GM21528 (cell line): Measurements from ENCODE around the gene MAP3K4.

Experiments used
- ATAC-seq: cut with Tn5 transposase; IDR thresholded peaks from one replicate; pipeline ENCODE4 v1.9.1; 2021; ENCODE audit warnings: mild to moderate bottlenecking, moderate library complexity; ENCODE audit not compliant: unreplicated experiment, low FRiP score

Gene MAP3K4

DNA sequence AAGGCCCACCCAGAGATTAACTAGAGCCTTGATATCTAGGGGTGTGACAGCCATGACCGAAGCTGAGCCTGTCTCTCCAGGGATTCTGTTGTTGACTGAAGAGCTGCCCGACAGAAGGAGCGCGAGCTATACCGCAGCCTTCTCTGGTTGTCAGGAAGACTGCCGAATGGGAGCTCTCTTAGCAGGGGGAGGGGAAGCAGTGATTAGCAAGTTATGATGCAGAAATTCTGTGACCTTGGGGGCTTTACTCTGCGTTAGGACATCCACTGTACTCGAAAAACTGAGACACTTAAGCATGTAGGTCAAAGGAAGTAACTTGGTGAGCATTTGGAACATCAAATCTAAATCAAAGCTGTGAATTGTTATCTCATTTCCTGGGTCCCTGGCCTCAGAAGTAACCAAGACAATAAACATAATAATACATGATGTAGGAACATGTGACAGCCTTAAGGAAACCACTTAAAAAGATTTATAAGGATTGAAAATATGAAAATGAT, 84.7 kb downstream of the MAP3K4 start:
- ATAC-seq = no peak

DNA sequence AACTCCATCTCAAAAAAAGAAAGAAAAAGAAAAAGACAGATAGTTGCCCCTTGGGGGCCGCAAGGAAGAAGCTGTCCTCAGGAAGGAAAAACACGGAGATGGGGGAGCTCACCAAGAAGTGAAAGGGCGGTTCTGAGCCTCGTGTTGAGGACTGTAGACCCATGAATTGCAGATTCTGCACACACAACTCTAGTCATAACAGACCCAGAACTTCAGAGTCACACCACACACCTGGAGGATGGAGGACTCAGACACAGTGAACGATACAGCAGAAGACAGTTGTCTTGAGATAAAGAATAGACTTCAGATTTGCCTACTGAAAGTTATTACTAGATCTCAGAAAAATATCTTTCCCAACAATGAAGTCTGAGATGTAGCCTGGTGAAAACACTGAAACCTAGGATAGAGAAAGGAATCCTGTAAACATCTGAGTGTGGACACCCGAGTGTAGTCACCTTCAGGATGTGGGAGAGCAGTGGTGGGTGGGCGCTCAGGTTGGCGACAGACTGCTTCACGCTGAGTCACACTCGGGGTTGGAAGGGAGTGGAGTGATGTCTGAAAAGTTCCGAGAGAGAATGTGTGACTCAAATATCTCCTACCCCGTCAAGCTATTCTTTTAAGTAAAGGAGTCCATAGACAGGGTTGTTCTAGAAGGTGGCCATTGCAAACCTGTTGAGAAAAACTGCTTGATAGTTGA, 88.1 kb downstream of the MAP3K4 start:
- ATAC-seq = no peak

DNA sequence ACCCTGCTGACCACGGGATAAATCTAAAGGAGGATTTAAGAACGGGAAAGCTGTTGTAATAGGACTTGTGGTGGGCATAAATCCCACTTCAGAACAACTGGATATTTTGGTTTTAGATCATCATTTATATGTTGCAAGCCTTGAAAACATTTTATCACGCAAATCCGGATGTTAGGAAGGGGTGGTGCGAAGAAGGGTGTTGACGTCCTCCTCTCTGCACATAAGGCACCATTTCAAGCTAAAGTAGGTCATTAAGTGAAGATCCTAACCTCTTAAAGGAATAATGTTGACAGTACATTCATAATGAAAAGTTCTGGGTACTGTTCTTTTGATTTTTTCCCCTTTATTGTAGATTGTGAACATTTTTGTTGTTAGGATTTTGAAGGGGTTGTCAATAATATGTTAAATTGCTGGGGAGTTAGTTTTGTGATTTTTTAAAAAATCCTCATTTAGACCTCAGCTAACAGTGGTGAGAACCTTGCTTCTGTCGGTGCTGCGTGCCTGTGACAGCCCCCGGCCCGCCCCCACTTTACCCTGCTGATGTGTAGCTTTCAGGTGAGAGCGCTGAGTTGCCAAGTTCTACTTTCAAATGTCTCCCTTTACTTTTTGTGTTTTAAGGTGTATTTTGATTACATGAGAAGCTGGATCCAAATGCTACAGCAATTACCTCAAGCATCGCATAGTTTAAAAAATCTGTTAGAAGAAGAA, 88.8 kb downstream of the MAP3K4 start:
- no peak for ATAC-seq

DNA sequence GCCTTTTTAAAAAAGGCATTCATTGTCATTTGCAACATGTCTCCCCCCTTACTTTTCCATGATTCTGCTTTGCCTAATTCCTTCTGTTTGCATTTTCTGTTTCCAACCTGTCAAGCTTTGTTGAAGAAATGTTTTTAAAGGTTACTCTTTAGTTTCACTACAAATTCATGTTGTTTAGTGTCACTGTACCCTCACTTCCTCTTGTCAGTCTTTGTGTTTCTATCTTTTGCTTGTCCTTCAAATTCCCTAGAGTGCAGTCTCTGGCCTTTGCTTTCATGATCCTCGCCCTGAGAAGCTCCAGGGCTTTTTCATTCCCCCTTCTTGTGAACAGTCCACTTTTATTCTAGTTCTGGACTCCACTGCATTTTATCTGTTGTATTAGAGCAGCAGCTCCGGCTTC, 90.6 kb downstream of the MAP3K4 start:
- ATAC-seq = no peak

DNA sequence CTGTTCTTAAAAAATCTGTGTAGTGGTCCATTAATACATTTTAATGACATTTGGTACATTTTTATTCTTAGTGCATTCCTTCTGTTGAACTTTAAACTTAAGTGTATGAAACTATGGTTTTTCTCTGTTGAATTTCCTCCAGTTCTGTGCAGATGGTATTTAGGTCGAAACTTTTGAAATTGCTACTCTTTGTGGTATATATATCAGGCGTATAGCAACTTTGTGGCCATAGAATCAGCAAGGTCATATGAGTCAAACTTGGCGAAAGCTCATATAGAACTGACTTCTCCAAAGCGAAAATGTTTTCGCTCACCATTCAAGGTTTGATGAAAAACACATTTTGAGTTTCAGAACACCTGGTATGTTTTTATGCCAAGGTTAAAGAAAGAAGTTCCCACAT, 93.7 kb downstream of the MAP3K4 start:
- no peak for ATAC-seq

DNA sequence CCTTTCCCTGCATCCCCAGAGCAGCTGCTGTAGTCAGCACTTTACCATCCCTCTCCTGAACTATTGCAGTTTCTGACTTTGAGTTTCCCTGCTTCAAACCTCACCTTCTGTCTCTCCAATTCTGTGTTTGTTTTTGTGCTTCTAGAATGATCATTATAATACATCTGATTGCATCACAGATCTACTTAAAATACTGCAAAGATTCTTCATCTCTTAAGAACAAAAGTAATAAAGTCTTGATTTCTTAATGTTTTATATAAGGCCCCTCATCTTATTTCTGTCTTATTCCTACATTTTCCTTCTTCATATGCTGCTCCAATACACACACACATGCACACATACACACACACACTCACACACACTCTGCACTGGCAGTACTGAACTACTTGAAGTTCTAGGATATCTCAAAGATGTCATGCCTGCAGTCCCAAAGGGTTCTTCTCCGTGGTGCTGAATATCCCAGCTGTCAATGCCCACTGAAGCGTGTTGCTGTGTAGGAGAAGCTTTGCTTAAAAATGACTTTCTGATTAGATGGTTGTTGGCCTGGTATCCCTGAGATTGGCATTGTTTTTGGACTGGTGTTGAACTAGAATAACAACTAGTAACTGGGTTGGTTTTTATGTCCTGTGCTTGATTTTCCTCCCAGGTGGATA, 97.2 kb downstream of the MAP3K4 start:
- ATAC-seq = no peak

DNA sequence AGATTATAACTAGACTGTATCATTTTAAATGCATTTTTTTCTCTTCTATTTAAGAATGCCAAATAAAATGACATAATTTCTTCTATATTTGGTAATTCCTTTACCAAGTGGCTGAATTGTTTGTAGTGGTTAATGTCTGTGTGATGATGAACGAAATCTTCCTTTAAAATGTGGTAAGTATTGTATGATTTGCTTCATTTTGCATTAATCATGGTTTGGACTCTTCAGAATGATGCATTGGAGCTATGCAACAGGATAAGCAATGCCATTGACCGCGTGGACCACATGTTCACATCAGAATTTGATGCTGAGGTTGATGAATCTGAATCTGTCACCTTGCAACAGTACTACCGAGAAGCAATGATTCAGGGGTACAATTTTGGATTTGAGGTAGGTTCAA, 99.6 kb downstream of the MAP3K4 start:
- ATAC-seq = no peak

DNA sequence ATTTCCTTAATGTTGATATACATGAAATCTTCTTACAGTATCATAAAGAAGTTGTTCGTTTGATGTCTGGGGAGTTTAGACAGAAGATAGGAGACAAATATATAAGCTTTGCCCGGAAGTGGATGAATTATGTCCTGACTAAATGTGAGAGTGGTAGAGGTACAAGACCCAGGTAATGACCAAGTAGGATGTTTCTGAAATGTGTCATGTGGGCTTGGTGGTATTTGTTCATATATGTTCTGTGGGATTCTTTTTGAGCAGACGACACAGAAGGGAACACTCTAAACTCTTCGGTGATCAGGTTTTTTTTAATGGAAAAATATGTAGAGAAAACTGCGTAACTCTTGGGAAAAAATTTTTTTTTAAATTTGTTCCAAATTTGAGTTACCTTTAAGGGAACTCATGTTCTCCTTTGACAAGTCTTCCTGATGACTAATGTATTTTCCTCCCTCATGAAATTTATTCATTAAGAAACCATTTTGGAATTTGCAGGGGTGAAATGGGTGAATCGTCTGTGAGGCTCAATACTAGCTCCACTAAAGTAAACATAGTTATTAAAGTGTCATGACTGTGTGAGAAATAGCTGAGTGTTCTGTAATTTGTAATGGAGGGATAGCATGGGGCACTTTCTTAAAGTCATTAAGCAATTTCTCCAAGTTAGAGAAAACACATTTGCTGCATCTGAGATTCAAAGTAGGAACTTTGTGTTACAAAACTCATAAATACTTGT, 100.6 kb downstream of the MAP3K4 start:
- no peak for ATAC-seq

DNA sequence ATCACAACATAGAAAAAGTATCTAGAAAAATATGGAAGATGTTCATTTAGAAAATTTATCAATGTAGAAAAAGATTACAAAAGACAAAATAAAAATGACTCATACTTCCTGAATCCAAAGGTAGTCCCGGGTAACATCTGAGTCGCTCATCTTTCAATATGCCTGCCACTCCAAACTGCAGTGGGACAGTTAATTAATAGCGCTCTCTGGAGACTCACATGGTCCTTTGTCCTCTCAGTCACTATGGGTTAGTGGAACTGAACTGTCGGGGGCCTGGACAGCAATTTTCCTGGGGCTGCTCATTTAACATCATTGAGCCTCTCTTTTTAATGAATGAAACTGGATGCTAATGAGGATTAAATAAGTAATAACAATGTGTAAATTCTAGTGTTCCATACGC, 103.4 kb downstream of the MAP3K4 start:
- ATAC-seq = no peak

DNA sequence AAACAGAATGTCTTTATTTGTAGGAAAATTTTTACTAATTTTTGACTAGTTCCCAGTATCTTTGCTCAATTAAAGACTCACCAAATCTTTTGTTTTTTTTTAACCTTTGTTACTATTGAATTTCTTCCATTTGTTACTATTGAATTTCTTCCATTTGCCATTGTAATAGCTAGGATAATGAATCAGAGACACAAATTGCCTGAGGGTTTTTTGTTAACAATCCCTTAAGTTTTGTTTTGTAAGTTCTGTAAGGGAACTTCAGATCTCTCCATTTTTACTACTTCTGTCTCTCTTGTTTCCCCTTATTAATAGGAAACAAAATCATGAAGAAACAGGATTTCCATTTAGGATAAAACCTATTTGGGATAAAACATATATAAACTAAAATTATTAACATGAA, 104.3 kb downstream of the MAP3K4 start:
- ATAC-seq = no peak

DNA sequence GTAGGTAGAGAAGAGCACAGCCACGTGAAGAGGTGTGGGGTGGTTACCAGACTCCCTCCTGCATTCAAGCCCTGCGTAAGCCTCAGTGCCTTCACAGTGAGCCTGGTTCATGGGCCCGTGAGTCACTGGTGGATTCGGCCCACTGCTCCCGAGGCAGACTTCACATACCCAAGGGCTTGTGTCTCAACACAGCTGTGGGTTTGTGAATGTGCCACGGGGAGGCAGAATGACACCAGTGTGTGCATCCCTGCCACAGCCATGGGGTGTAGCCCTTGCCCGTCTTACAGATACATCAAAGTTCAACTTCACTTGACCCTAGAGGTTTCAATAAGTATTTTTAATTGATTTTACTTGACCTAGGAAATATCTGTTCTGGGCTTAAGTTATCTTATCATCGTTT, 108.5 kb downstream of the MAP3K4 start:
- no peak for ATAC-seq

DNA sequence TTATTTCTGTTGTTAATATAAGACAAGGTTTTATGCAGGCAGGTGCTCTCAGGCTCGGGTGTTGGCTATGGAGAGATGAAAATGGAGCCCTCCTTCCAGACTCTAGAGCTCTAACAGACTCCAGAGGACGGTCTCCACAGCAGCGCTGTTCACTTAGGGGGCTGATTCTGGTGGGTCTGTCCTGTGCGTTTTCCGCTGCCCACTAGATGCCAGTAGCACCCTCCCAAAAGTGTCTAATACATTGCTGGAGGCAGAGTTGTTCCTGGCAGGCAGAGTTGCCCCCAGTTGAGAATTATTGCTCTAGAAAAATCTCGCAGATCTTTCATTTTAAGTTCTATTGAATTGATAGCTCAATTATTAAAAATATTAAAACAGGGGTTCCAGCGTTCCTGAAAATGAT, 109.9 kb downstream of the MAP3K4 start:
- ATAC-seq = no peak

DNA sequence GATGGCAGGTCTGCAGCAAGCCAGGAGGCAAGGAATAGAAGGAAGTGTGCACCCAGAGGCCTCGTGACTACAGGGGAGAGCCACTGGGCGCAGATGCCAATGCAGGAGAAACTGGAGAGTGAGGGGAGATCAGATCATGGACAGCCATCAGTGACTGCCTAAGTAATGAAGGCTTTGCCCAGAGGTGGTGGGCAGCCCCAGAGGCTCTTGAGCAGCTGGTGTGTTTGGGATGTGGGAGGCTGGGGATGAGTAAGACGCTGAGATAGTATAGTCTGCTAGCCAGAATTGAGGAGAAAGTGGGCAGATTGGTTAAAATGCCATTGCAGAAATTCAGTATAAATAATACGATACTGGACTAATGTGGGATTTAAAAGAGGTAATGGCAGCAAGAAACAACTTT, 111.9 kb downstream of the MAP3K4 start:
- ATAC-seq = no peak

DNA sequence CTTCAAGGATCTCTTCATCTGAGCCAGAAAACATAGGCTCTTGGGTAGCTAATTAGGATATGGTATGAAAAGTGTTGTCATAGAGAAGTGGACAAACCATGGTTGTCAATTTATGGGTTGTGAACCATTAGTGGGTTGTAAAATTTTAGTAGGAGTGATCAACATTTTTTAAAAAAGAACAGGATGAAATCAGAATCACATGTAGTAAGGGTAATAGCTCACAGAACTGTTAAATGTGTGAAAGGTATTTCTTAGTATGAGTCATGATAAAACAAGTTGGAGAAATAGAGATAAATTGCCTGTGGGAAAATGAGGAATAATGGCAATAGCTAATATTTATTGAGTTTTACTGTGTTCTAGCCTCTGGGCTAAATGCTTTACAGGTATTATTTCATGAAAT, 113.4 kb downstream of the MAP3K4 start:
- ATAC-seq = no peak

DNA sequence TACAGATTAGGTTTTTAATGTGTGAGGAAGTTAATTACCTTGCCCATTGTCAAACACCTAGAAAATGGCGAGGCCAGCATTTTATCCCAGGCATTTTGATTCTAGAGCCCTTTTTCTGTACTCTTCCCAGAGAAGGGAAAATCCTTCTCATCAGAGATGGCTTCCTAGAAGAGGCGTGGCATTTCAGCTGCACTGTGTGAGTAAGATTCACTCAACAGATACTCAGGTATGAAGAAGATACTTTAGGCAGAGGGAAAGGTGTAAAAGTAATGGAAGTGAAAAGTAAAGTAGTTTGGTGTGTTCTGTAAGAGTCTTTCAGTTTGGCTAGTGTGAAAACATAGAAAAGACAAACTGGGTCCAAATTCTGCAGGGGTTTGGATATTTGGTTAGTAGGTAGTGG, 113.8 kb downstream of the MAP3K4 start:
- no peak for ATAC-seq

DNA sequence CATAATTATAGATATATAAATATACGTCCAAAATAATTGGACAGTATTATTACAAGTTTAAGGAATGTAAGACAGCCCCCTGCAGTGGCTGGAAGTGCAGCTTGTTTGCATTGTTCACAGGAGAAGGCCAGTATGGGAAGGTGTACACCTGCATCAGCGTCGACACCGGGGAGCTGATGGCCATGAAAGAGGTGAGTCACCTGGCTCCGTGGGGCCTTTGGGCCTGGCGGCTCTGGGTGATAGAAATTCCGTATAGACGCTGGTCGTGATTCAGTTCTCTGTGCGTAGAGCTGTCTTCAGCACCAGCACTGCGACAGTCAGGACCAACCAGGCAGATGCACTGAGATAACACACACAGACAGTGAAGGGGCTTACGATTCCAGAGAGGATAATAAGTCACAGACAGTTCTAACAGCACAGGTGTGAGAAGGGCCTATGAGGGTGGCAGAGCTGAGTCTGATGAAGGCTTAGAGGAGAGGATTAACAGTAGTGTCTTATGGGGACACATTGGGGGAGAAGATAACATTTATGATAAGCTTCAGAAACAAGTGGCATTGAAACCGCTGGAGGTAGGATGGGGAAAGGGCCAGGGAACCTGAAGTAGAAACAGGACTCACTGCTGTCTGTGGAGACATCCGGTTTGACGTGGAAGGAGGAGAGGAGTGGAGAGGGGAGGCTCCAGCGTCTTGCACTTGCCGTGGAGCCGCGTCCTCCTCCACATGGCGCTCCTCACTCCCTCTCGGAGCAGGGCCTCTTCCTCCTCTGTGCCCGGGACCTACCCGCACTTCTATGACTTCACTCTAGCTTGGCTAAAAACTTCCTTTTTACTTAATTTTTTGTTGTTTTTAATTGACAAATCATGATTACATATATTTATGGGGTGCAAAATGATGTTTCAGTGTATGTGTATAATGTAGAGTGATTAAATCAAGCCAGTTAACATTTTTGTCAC, 116.5 kb downstream of the MAP3K4 start:
- ATAC-seq = no peak

DNA sequence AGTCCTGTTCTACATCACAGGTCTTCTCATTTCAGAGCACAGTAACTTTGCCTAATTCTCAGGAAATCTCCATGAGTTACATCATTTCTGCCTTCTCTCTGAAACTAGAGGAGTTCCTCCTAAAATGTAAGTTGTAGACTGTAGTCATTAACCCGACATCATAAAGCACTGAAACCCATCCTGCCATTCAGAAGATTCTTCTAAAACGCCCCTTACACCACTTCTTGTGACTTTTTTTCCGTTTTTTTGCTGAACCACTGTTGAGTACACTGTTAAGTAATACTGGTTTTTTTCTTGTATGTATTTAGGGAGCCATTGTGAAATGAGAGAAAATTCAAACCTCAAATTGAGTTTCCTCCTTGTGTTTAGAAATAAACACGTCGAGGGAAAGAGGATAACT, 117.3 kb downstream of the MAP3K4 start:
- ATAC-seq = no peak

DNA sequence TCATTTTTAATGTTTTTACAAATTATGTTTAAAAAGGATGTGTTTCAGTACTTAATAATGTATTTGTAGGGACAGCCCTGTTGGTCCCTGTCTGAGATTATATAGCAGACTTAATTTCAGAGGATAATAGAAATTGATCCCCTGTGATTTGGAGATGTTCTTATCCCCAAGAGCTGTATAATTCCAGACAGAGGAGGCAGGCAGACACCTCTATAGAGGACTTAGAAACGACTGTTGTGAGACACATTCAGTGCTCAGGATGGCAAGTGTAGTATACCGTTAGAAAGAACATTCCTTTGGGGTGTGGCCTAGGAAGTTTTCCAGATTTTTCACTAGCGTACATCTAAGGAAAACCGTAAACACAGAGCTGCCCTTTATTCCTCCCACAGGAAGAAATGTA, 117.8 kb downstream of the MAP3K4 start:
- no peak for ATAC-seq

DNA sequence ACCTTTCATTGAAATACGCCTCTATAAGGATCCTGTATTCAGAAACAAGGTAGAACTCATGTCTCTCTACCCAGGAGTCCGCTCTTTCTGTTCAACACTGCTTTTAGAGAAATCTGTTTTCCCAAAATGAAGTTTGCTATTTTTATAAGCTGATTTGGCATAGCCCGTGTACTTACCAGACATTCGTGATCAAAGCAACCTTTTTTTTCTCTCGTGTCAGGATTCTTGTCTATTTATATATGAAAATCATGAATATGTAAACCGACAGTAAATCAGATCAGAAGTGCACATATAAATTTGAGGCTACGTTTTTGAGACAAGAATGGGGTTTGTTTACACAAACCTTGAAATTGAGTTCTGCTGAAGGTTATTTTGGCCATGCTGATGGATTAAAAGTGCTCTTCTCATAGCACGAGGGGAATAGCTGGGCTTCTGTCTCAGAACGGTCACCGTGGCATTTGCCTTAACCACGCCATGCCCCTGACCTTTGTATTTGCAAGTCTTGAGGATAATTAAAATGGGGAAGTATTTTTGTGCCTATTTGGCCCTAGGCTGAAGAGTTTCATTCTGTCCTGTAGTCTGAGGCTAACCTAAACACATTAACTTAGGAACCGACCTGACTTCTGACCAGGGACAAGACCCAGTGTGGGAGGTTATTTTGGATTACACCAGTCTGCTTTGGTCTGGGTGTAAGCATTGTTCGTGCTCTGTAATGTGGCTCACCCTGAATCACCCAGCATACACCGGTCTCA, 118.6 kb downstream of the MAP3K4 start:
- no peak for ATAC-seq
